ENCODE data around the gene FFAR2. TPM values are rescaled to one million over a fixed set of nuclear protein-coding genes. Genes with fewer than 3 reads are reported as not detected.
A peak's percentile ranks its signal among the peaks of the same experiment; 100 is the strongest.

Gene FFAR2
- total and polyA plus RNA-seq, 8 donors = 0.18 to 26.6 (median 0.55) TPM; not detected in 1

DNA sequence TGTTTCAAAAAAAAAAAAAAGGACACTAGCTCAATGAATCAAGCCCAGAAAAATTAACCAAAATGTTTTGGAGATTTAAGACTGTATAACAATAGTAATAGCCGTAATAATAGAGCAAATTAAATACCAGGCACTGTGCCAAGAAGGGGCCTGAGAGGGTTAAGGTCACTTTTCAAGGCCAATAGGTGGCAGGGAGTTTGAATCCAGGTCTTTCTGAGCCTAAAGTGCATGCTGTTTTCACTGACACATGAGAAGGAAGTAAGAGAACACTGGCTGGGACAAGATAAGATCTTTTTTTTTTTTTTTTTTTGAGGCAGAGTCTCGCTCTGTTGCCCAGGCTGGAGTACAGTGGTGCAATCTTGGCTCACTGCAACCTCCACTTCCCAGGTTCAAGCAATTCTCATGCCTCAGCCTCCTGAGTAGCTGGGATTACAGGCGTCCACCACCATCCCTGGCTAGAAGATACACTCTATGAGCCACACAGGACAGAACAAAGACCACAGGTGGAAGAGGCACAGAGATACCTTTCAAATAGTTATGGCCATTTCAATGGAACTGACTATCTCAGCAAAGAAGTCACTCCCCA lies 7.7 kb downstream of the FFAR2 start:
- Histone ChIP-seq H3K9me3 (no peaks in the 10 kb centered on the region), H3K4me3 (no peak overlapping the region), H3K27ac (no peak overlapping the region), H3K4me1 (peaks cover 11 to 64% of the 10 kb centered on the region in 2 donors), H3K36me3 (no peaks in the 10 kb centered on the region), H3K27me3 (no peaks in the 10 kb centered on the region)
- TF ChIP-seq, protein P1, sequence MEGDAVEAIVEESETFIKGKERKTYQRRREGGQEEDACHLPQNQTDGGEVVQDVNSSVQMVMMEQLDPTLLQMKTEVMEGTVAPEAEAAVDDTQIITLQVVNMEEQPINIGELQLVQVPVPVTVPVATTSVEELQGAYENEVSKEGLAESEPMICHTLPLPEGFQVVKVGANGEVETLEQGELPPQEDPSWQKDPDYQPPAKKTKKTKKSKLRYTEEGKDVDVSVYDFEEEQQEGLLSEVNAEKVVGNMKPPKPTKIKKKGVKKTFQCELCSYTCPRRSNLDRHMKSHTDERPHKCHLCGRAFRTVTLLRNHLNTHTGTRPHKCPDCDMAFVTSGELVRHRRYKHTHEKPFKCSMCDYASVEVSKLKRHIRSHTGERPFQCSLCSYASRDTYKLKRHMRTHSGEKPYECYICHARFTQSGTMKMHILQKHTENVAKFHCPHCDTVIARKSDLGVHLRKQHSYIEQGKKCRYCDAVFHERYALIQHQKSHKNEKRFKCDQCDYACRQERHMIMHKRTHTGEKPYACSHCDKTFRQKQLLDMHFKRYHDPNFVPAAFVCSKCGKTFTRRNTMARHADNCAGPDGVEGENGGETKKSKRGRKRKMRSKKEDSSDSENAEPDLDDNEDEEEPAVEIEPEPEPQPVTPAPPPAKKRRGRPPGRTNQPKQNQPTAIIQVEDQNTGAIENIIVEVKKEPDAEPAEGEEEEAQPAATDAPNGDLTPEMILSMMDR (IDR thresholded peaks at IDR 0.05) = no peak
- no peak for ATAC-seq
- intact Hi-C loops (cut with DNase I) = no loop called here
- no peak for DNase-seq

GRCh38 chr19:35457173-35457572 lies 9.1 kb downstream of the FFAR2 start:
- no peak for ATAC-seq
- DNase-seq = no peak
- TF ChIP-seq, protein P1 (IDR thresholded peaks at IDR 0.05) = no peak
- Histone ChIP-seq H3K27ac (no peak overlapping the region), H3K4me1 (peaks cover 15 to 63% of the 10 kb centered on the region in 2 donors), H3K36me3 (no peaks in the 10 kb centered on the region), H3K4me3 (no peak overlapping the region), H3K9me3 (no peaks in the 10 kb centered on the region), H3K27me3 (no peaks in the 10 kb centered on the region)
- intact Hi-C loops (cut with DNase I) = no loop called here

DNA sequence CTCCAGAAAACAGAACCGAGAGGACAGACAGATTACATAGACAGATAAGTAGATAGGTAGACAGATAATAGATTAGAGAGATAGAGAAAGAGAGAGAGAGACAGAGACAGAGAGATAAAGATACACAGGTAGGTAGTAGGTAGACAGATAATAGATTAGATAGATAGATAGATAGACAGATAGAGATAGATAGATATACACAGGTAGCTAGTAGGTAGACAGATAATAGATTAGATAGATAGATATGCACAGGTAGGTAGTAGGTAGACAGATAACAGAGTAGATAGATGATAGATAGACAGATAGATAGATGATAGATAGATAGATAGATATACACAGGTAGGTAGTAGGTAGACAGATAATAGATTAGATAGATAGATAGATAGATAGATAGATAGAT lies 10.1 kb downstream of the FFAR2 start:
- DNase-seq = no peak
- intact Hi-C loops (cut with DNase I) = no loop called here
- Histone ChIP-seq H3K27me3 (no peaks in the 10 kb centered on the region), H3K9me3 (no peaks in the 10 kb centered on the region), H3K27ac (peak overlapping the region in 1 of 2 donors; percentile 79), H3K36me3 (no peaks in the 10 kb centered on the region), H3K4me3 (no peak overlapping the region), H3K4me1 (peaks cover 15 to 69% of the 10 kb centered on the region in 2 donors)
- no peak for ATAC-seq
- TF ChIP-seq, protein P1 (IDR thresholded peaks at IDR 0.05) = no peak

DNA sequence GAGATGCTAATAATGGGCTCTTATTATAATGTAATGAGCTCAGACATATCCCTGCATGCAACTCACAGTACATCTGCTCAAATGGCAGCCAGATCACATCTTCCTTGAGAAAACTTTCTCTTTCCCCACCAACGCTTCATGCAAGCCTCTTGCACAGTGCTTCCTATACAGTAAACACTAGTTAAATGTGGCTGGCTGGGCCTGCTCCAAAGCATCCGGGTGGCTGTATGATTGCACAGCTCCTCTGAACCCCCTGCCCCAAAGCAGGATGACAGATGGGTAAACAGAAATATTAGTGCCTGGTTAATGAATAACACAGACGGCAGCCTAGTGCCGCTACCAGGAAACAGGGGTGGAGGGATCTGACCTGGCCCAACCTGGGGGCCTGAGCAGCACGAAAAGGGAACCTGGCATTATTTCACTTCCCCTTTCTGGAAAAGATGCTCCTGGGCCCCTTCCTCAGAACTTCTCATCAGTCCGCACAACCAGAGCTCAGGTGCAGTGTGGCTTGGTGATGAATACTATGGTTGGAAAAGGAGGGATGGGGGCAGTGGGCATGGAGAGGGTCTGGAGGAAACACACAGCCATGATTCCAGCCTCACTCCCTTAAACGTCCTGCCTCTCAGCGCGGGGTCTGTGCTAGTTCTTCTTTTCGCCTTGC lies 10.8 kb downstream of the FFAR2 start:
- Histone ChIP-seq H3K4me1 (peaks cover 15 to 76% of the 10 kb centered on the region in 2 donors), H3K27me3 (no peaks in the 10 kb centered on the region), H3K9me3 (no peaks in the 10 kb centered on the region), H3K4me3 (no peak overlapping the region), H3K27ac (peak overlapping the region in 1 of 2 donors; percentile 79), H3K36me3 (no peaks in the 10 kb centered on the region)
- peak; percentile 50 for ATAC-seq
- DNase-seq = peak in 2 of 4 donors; percentile 80 to 92
- TF ChIP-seq, protein P1 (IDR thresholded peaks at IDR 0.05) = no peak
- intact Hi-C loops (cut with DNase I) = no loop called here

- Histone ChIP-seq H3K9me3 (no peaks in the 10 kb centered on the region), H3K4me3 (no peak overlapping the region), H3K27me3 (no peaks in the 10 kb centered on the region), H3K4me1 (peaks cover 15 to 79% of the 10 kb centered on the region in 2 donors), H3K27ac (peak overlapping the region in 1 of 2 donors; percentile 79), H3K36me3 (no peaks in the 10 kb centered on the region)
- ATAC-seq (peak; percentile 50), DNase-seq (peak in 2 of 4 donors; percentile 81 to 92)
- intact Hi-C loops (cut with DNase I) = loop anchor here in 1 of 2 donors (10.0 kb wide), 1 partner anchor 105 kb away; the partner anchor contains the start of gene FFAR3
- TF ChIP-seq, protein P1 (IDR thresholded peaks at IDR 0.05) = no peak
Observed at GRCh38 chr19:35459414-35460082, 11.5 kb downstream of the FFAR2 start.

All from left lung (tissue), 10 donors.